Neuronal stem cell (in vitro differentiated cells): ENCODE measurements around the gene EIF3F.

Source experiments
- DNase-seq: peaks from one replicate; pipeline ENCODE4 v3.0.0-alpha.2; 2013; ENCODE audit warnings: low spot score
- H2AFZ ChIP-seq: one replicate; pipeline ENCODE4 v1.6.1; 2013; ENCODE audit warnings: mild to moderate bottlenecking, low read length, inconsistent platforms
- H2AK5ac ChIP-seq: 2 replicates; pipeline ENCODE4 v1.6.1; 2013; ENCODE audit warnings: low read depth, mild to moderate bottlenecking, inconsistent platforms, low read length, moderate library complexity, mixed read lengths
- H2BK120ac ChIP-seq: 2 replicates; pipeline ENCODE4 v1.6.1; 2013; ENCODE audit warnings: low read depth, mild to moderate bottlenecking, inconsistent platforms, low read length, moderate library complexity, mixed read lengths
- H2BK12ac ChIP-seq: one replicate; pipeline ENCODE4 v1.6.1; 2013; ENCODE audit warnings: low read length, inconsistent platforms
- H2BK15ac ChIP-seq: 2 replicates; pipeline ENCODE4 v1.6.1; 2013; ENCODE audit warnings: mild to moderate bottlenecking, low read length, inconsistent platforms, mixed read lengths
- H2BK5ac ChIP-seq: one replicate; pipeline ENCODE4 v1.6.1; 2013; ENCODE audit warnings: inconsistent platforms, mild to moderate bottlenecking, low read length, moderate library complexity
- H3K14ac ChIP-seq: one replicate; pipeline ENCODE4 v1.6.1; 2013; ENCODE audit warnings: low read length, inconsistent platforms
- H3K18ac ChIP-seq: 2 replicates; pipeline ENCODE4 v1.6.1; 2013; ENCODE audit warnings: low read length, inconsistent platforms
- H3K23ac ChIP-seq: 2 replicates; pipeline ENCODE4 v1.6.1; 2013; ENCODE audit warnings: low read depth, mild to moderate bottlenecking, mixed read lengths, low read length, inconsistent platforms; ENCODE audit not compliant: poor library complexity
- H3K27ac ChIP-seq: replicated peaks from 3 replicates; pipeline ENCODE4 v1.5.1; 2013; ENCODE audit warnings: low read length, inconsistent platforms
- H3K27me3 ChIP-seq, 3 experiments: 2 replicates each; pipeline ENCODE4 v1.6.1; 2013; ENCODE audit warnings: low read length in 3 of 3, mild to moderate bottlenecking in 2 of 3, inconsistent platforms in 1 of 3, low read depth in 1 of 3, mixed read lengths in 1 of 3, moderate library complexity in 1 of 3; ENCODE audit not compliant: control insufficient read depth in 3 of 3, insufficient read depth in 3 of 3
- H3K36me3 ChIP-seq, 2 donors: replicated peaks in 1 of 2; 2 replicates each; pipeline ENCODE4 v1.6.1; 2013; ENCODE audit warnings: low read length in 2 of 2; ENCODE audit not compliant: control insufficient read depth in 2 of 2, insufficient read depth in 2 of 2
- H3K4ac ChIP-seq: 2 replicates; pipeline ENCODE4 v1.6.1; 2013; ENCODE audit warnings: inconsistent platforms, mild to moderate bottlenecking, low read length, moderate library complexity
- H3K4me1 ChIP-seq, 2 donors: 1 replicate in 1 of 2; 2 replicates in 1 of 2; pipeline ENCODE4 v1.6.1; 2013; ENCODE audit warnings: low read length in 2 of 2, low read depth in 1 of 2; ENCODE audit not compliant: control insufficient read depth in 2 of 2, insufficient read depth in 1 of 2
- H3K4me2 ChIP-seq: one replicate; pipeline ENCODE4 v1.6.1; 2013; ENCODE audit warnings: mild to moderate bottlenecking, low read length, inconsistent platforms; ENCODE audit not compliant: insufficient read depth, poor library complexity, severe bottlenecking
- H3K4me3 ChIP-seq, 2 donors: 2 replicates each; pipeline ENCODE4 v1.5.1; 2013; ENCODE audit warnings: low read length in 2 of 2, mild to moderate bottlenecking in 2 of 2, inconsistent platforms in 1 of 2, moderate library complexity in 1 of 2
- H3K79me1 ChIP-seq: one replicate; pipeline ENCODE4 v1.6.1; 2013; ENCODE audit warnings: low read depth, mild to moderate bottlenecking, inconsistent platforms, low read length, moderate library complexity
- H3K9ac ChIP-seq: one replicate; pipeline ENCODE4 v1.6.1; 2013; ENCODE audit warnings: mild to moderate bottlenecking, low read depth, low read length, inconsistent platforms; ENCODE audit not compliant: poor library complexity
- H3K9me3 ChIP-seq, 2 donors: replicated peaks in 1 of 2; 2 replicates each; pipeline versions ENCODE3 to v1.6.1; 2013; ENCODE audit warnings: low read length in 2 of 2, mild to moderate bottlenecking in 2 of 2, inconsistent platforms in 1 of 2, low read depth in 1 of 2, mixed read lengths in 1 of 2, moderate library complexity in 1 of 2; ENCODE audit not compliant: control insufficient read depth in 2 of 2, insufficient read depth in 1 of 2
- H4K8ac ChIP-seq: one replicate; pipeline ENCODE4 v1.6.1; 2013; ENCODE audit warnings: low read depth, mild to moderate bottlenecking, inconsistent platforms, low read length, moderate library complexity
- H4K91ac ChIP-seq: one replicate; pipeline ENCODE4 v1.6.1; 2013; ENCODE audit warnings: low read length, low read depth, mild to moderate bottlenecking, inconsistent platforms; ENCODE audit not compliant: poor library complexity
- WGBS, 2 donors: extraction: QIAGEN DNeasy Blood & Tissue Kit; methylation state at CpG; one replicate each; pipeline ENCODE4 v1.1.7; 2013; ENCODE audit warnings: missing lambda C conversion rate in 2 of 2, mixed read lengths in 1 of 2; ENCODE audit not compliant: insufficient read length in 2 of 2, insufficient replicate concordance in 1 of 2; ENCODE audit errors: extremely low coverage in 2 of 2; 5-methylcytosine and 5-hydroxymethylcytosine counted together

EIF3F gene

GRCh38 chr11:7969756-7970646 is 17.1 kb upstream of the EIF3F start:
- no peaks in the 10 kb centered on the region for H3K79me1 ChIP-seq
- H3K14ac ChIP-seq, result no peak overlapping the region
- no peak overlapping the region for H2BK5ac ChIP-seq
- DNase-seq, result no peak
- no peaks in the 10 kb centered on the region for H3K36me3 ChIP-seq
- no peak overlapping the region for H2AFZ ChIP-seq
- H3K27ac ChIP-seq, result no peak overlapping the region
- H3K9me3 ChIP-seq, result no peaks in the 10 kb centered on the region
- no peak overlapping the region for H3K4me3 ChIP-seq
- no peak overlapping the region for H4K91ac ChIP-seq
- H3K23ac ChIP-seq, result no peak overlapping the region
- no peak overlapping the region for H3K18ac ChIP-seq
- H4K8ac ChIP-seq, result no peak overlapping the region
- H3K9ac ChIP-seq, result no peak overlapping the region
- H3K4ac ChIP-seq, result no peak overlapping the region
- H2BK120ac ChIP-seq, result no peak overlapping the region
- H2AK5ac ChIP-seq, result no peak overlapping the region
- no CpG with 5 or more reads among the region's 3 CpGs for WGBS, 2 donors
- H3K4me1 ChIP-seq, result no peaks in the 10 kb centered on the region
- no peak overlapping the region for H2BK15ac ChIP-seq
- H3K27me3 ChIP-seq, result peaks cover 0 to 27% (median 0%) of the 10 kb centered on the region in 3 experiments
- H3K4me2 ChIP-seq, result no peak overlapping the region
- no peak overlapping the region for H2BK12ac ChIP-seq

- H2BK120ac ChIP-seq, result no peak overlapping the region
- H2BK15ac ChIP-seq, result no peak overlapping the region
- H4K91ac ChIP-seq, result no peak overlapping the region
- no peaks in the 10 kb centered on the region for H3K4me1 ChIP-seq
- H3K9me3 ChIP-seq, result no peaks in the 10 kb centered on the region
- no peak overlapping the region for H3K4me2 ChIP-seq
- H3K36me3 ChIP-seq, result no peaks in the 10 kb centered on the region
- no peak overlapping the region for H3K18ac ChIP-seq
- no peak overlapping the region for H3K4me3 ChIP-seq
- no peak for DNase-seq
- H4K8ac ChIP-seq, result no peak overlapping the region
- no peak overlapping the region for H2BK5ac ChIP-seq
- no peak overlapping the region for H2AK5ac ChIP-seq
- H3K23ac ChIP-seq, result no peak overlapping the region
- H3K27ac ChIP-seq, result no peak overlapping the region
- H3K79me1 ChIP-seq, result no peaks in the 10 kb centered on the region
- no peak overlapping the region for H3K14ac ChIP-seq
- no peak overlapping the region for H2BK12ac ChIP-seq
- H3K4ac ChIP-seq, result no peak overlapping the region
- H3K9ac ChIP-seq, result no peak overlapping the region
- H2AFZ ChIP-seq, result no peak overlapping the region
- peaks cover 0 to 21% (median 0%) of the 10 kb centered on the region in 3 experiments for H3K27me3 ChIP-seq
Measured at GRCh38 chr11:7971846-7972245, 15.3 kb upstream of the EIF3F start.

DNA sequence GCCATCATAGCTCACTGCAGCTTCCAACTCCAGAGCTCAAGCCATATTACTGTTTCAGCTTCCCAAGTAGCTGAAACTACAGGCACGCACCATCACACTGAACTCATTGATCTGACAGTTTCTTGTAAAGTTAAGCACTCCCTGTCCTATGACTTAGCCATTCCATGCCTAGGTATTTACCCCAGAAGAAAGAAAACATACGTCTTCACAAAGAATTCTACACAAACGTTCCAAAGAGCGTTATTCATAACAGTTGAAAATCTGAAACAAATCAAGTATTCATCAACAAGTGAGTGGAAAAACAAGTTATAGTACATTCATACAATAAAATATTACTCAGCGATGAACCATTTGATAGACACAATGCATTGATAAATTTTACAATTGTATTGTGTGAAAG is 14.1 kb upstream of the EIF3F start:
- no peak overlapping the region for H3K9ac ChIP-seq
- no peak overlapping the region for H3K14ac ChIP-seq
- H2AFZ ChIP-seq, result no peak overlapping the region
- H3K4ac ChIP-seq, result no peak overlapping the region
- no peak overlapping the region for H3K4me2 ChIP-seq
- no peak overlapping the region for H2BK15ac ChIP-seq
- no peak overlapping the region for H3K4me3 ChIP-seq
- H2BK5ac ChIP-seq, result no peak overlapping the region
- no peaks in the 10 kb centered on the region for H3K4me1 ChIP-seq
- H2AK5ac ChIP-seq, result no peak overlapping the region
- WGBS, 2 donors, result no CpG with 5 or more reads among the region's 5 CpGs
- no peak overlapping the region for H4K8ac ChIP-seq
- no peak overlapping the region for H2BK12ac ChIP-seq
- no peak overlapping the region for H3K18ac ChIP-seq
- H3K79me1 ChIP-seq, result no peaks in the 10 kb centered on the region
- H3K9me3 ChIP-seq, result no peaks in the 10 kb centered on the region
- H3K36me3 ChIP-seq, result no peaks in the 10 kb centered on the region
- no peak overlapping the region for H2BK120ac ChIP-seq
- H3K27ac ChIP-seq, result no peak overlapping the region
- no peak overlapping the region for H3K23ac ChIP-seq
- DNase-seq, result no peak
- no peak overlapping the region for H4K91ac ChIP-seq
- H3K27me3 ChIP-seq, result peaks cover 0 to 9% (median 0%) of the 10 kb centered on the region in 3 experiments

DNA sequence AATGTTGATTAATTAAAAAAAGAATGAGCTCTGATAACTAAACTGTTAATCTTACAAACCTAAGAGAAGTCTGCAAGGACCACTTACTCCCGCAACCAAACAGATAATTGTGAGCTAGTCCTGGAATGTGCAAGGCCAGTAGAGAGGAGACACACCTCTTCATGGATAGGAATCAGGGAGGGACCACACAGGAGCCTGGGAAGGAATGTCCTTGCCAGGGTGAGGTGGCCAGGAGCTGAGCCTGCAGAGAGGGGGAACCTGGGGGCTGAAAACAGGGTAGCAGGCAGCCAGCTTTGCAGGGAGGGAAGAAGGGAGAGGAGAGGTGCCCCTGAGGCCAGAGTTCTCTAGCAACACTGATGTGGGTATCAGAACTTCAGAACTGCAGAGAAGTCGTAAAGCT is 12.5 kb upstream of the EIF3F start:
- Histone ChIP-seq H3K27me3 (peaks cover 0 to 4% (median 0%) of the 10 kb centered on the region in 3 experiments), H2BK5ac (no peak overlapping the region), H3K9ac (no peak overlapping the region), H3K79me1 (no peaks in the 10 kb centered on the region), H2BK12ac (no peak overlapping the region), H3K4ac (no peak overlapping the region), H2BK15ac (no peak overlapping the region), H4K8ac (no peak overlapping the region), H3K23ac (no peak overlapping the region), H3K4me3 (no peak overlapping the region), H3K14ac (no peak overlapping the region), H3K4me1 (no peaks in the 10 kb centered on the region), H3K4me2 (no peak overlapping the region), H3K27ac (no peak overlapping the region), H2BK120ac (no peak overlapping the region), H3K18ac (no peak overlapping the region), H3K36me3 (no peaks in the 10 kb centered on the region), H3K9me3 (no peaks in the 10 kb centered on the region), H4K91ac (no peak overlapping the region), H2AFZ (no peak overlapping the region), H2AK5ac (no peak overlapping the region)
- WGBS, 2 donors, result no CpG with 5 or more reads among the region's 2 CpGs
- DNase-seq, result no peak
